H9 (cell line): ENCODE data around the gene KRT86. TPM values are rescaled to one million over a fixed set of nuclear protein-coding genes. Genes with fewer than 3 reads are reported as not detected.

ENCODE experiments used
- DNase-seq: peaks from one replicate; pipeline ENCODE4 v3.0.0-alpha.2; 2017
- H2AFZ ChIP-seq: one replicate; pipeline ENCODE4 v1.6.1; 2013; ENCODE audit warnings: mild to moderate bottlenecking, low read length, control low read depth, moderate library complexity
- H2AK5ac ChIP-seq: 2 replicates; pipeline ENCODE4 v1.6.1; 2013; ENCODE audit warnings: low read length, control low read depth, mixed read lengths; ENCODE audit not compliant: insufficient read length
- H2BK120ac ChIP-seq: one replicate; pipeline ENCODE4 v1.6.1; 2013; ENCODE audit warnings: low read depth, mild to moderate bottlenecking, low read length, control low read depth, inconsistent platforms; ENCODE audit not compliant: poor library complexity, severe bottlenecking
- H2BK12ac ChIP-seq: 2 replicates; pipeline ENCODE4 v1.6.1; 2013; ENCODE audit warnings: low read length, control low read depth, mixed read lengths, low read depth; ENCODE audit not compliant: insufficient read length
- H2BK15ac ChIP-seq: 2 replicates; pipeline ENCODE4 v1.6.1; 2013; ENCODE audit warnings: low read depth, low read length, control low read depth
- H2BK20ac ChIP-seq: one replicate; pipeline ENCODE4 v1.6.1; 2013; ENCODE audit warnings: low read depth, mild to moderate bottlenecking, low read length, control low read depth, inconsistent platforms; ENCODE audit not compliant: poor library complexity, severe bottlenecking
- H2BK5ac ChIP-seq: 2 replicates; pipeline ENCODE4 v1.6.1; 2013; ENCODE audit warnings: low read length, control low read depth, mixed read lengths; ENCODE audit not compliant: insufficient read length
- H3K14ac ChIP-seq: 2 replicates; pipeline ENCODE4 v1.6.1; 2013; ENCODE audit warnings: low read length, control low read depth; ENCODE audit not compliant: insufficient read depth
- H3K18ac ChIP-seq: 2 replicates; pipeline ENCODE4 v1.6.1; 2013; ENCODE audit warnings: low read depth, mild to moderate bottlenecking, mixed read lengths, low read length, control low read depth; ENCODE audit not compliant: insufficient read length
- H3K23ac ChIP-seq: 2 replicates; pipeline ENCODE4 v1.6.1; 2013; ENCODE audit warnings: low read length, control low read depth, mixed read lengths, low read depth; ENCODE audit not compliant: insufficient read length
- H3K23me2 ChIP-seq: 2 replicates; pipeline ENCODE4 v1.6.1; 2013; ENCODE audit warnings: low read depth, mild to moderate bottlenecking, mixed read lengths, low read length, control low read depth; ENCODE audit not compliant: insufficient read length, poor library complexity, severe bottlenecking
- H3K27ac ChIP-seq: 2 replicates; pipeline ENCODE4 v1.5.1; 2013; ENCODE audit warnings: low read length, control low read depth, mixed read lengths, low read depth; ENCODE audit not compliant: insufficient read length
- H3K27me3 ChIP-seq: 2 replicates; pipeline ENCODE4 v1.6.1; 2013; ENCODE audit warnings: low read length, control low read depth, inconsistent platforms; ENCODE audit not compliant: insufficient read depth
- H3K4ac ChIP-seq: 2 replicates; pipeline ENCODE4 v1.6.1; 2013; ENCODE audit warnings: low read depth, mild to moderate bottlenecking, control low read depth, inconsistent platforms, low read length, moderate library complexity
- H3K4me1 ChIP-seq: 2 replicates; pipeline ENCODE4 v1.6.1; 2013; ENCODE audit warnings: low read length, control low read depth, inconsistent platforms; ENCODE audit not compliant: insufficient read depth
- H3K4me2 ChIP-seq: 2 replicates; pipeline ENCODE4 v1.6.1; 2013; ENCODE audit warnings: low read length, control low read depth, mixed read lengths; ENCODE audit not compliant: insufficient read length, insufficient read depth
- H3K56ac ChIP-seq: 2 replicates; pipeline ENCODE4 v1.6.1; 2013; ENCODE audit warnings: low read depth, mild to moderate bottlenecking, mixed read lengths, low read length, control low read depth; ENCODE audit not compliant: insufficient read length
- H3K79me1 ChIP-seq: 2 replicates; pipeline ENCODE4 v1.6.1; 2013; ENCODE audit warnings: low read depth, mild to moderate bottlenecking, moderate library complexity, low read length, control low read depth, inconsistent platforms; ENCODE audit not compliant: insufficient read depth, poor library complexity, severe bottlenecking
- H3K79me2 ChIP-seq: 2 replicates; pipeline ENCODE4 v1.6.1; 2013; ENCODE audit warnings: low read length, control low read depth, inconsistent platforms; ENCODE audit not compliant: insufficient read depth
- H3K9ac ChIP-seq: 2 replicates; pipeline ENCODE4 v1.6.1; 2013; ENCODE audit warnings: low read length, control low read depth, mixed read lengths; ENCODE audit not compliant: insufficient read length; ENCODE audit errors: extremely low read depth
- H3K9me3 ChIP-seq: one replicate; pipeline ENCODE4 v1.6.1; 2013; ENCODE audit warnings: low read depth, low read length, inconsistent platforms; ENCODE audit not compliant: control insufficient read depth
- H3T11ph ChIP-seq: one replicate; pipeline ENCODE4 v1.6.1; 2013; ENCODE audit warnings: mild to moderate bottlenecking, low read length, control low read depth, inconsistent platforms
- H4K20me1 ChIP-seq: one replicate; pipeline ENCODE4 v1.6.1; 2013; ENCODE audit not compliant: control insufficient read depth, insufficient read length, insufficient read depth
- H4K5ac ChIP-seq: 2 replicates; pipeline ENCODE4 v1.6.1; 2013; ENCODE audit warnings: low read depth, mild to moderate bottlenecking, mixed read lengths, low read length, control low read depth; ENCODE audit not compliant: insufficient read length
- H4K8ac ChIP-seq: replicated peaks from 2 replicates; pipeline ENCODE4 v1.6.1; 2013; ENCODE audit warnings: low read length, control low read depth, mixed read lengths, low read depth; ENCODE audit not compliant: insufficient read length
- H4K91ac ChIP-seq: 2 replicates; pipeline ENCODE4 v1.6.1; 2013; ENCODE audit warnings: low read depth, mild to moderate bottlenecking, moderate library complexity, mixed read lengths, low read length, control low read depth; ENCODE audit not compliant: insufficient read length
- H3K27ac Mint-ChIP-seq, 3 experiments: 2 replicates in 2 of 3; 3 replicates in 1 of 3; pipeline ENCODE4 v1.8.0; 2020 to 2021; ENCODE audit warnings: mixed read lengths in 3 of 3, mild to moderate bottlenecking in 1 of 3, moderate library complexity in 1 of 3
- H3K27me3 Mint-ChIP-seq: 2 replicates; pipeline ENCODE4 v1.8.0; 2021; ENCODE audit warnings: low read depth, mild to moderate bottlenecking, moderate library complexity, mixed read lengths
- H3K36me3 Mint-ChIP-seq, 3 experiments: 2 replicates in 2 of 3; 3 replicates in 1 of 3; pipeline ENCODE4 v1.8.0; 2020 to 2021; ENCODE audit warnings: low read depth in 3 of 3, mixed read lengths in 3 of 3; ENCODE audit not compliant: insufficient read depth in 1 of 3
- H3K4me1 Mint-ChIP-seq, 2 experiments: 2 replicates each; pipeline ENCODE4 v1.8.0; 2020; ENCODE audit warnings: mixed read lengths in 2 of 2
- H3K4me3 Mint-ChIP-seq, 2 experiments: 2 replicates in 1 of 2; 3 replicates in 1 of 2; pipeline ENCODE4 v1.8.0; 2020 to 2021; ENCODE audit warnings: mild to moderate bottlenecking in 2 of 2, mixed read lengths in 2 of 2, moderate library complexity in 1 of 2
- H3K9me3 Mint-ChIP-seq, 2 experiments: 2 replicates in 1 of 2; 3 replicates in 1 of 2; pipeline ENCODE4 v1.8.0; 2020; ENCODE audit warnings: mild to moderate bottlenecking in 2 of 2, mixed read lengths in 2 of 2, moderate library complexity in 1 of 2
- WGBS: extraction: QIAGEN DNeasy Blood & Tissue Kit; methylation state at CpG from one replicate; pipeline ENCODE4 v1.1.7; 2013; ENCODE audit warnings: missing lambda C conversion rate, low lambda C conversion rate, mixed read lengths; ENCODE audit not compliant: insufficient read length; ENCODE audit errors: extremely low coverage; 5-methylcytosine and 5-hydroxymethylcytosine counted together
- total RNA-seq: library from RNA; stranded (reverse); gene quantifications from 2 replicates; pipeline ENCODE4 v1.2.1, GENCODE V29; 2021
- TF ChIP-seq, protein P1 (sequence below): fragments of 200-600 bp; sonication (generic); conservative IDR thresholded peaks from 3 replicates; pipeline ENCODE4 v1.8.0; 2021; ENCODE audit warnings: antibody characterized with exemption, mild to moderate bottlenecking

KRT86 gene
- total RNA-seq, 1 experiment from 2014 or later: not detected

DNA sequence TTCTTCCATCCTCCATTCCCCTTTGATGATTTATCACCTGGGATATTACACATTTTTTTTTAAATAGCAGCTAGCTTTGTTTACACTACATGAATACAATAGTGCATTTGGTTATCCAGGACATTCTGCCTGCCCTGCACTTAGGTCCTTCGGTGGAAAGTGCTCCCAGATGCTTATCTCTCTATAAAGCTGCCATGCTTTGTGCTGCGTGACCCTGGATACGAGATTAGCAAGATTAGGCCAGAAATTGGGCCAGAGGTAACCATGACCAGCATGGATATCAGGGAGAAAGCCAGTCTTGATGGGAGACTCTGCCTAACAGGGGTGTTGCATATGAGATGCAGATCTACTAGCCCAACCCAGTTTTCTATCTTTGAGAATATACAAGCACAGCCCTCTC is 58.9 kb downstream of the KRT86 start:
- Mint-ChIP-seq H3K9me3 (no peaks in the 10 kb centered on the region), H3K27me3 (peaks cover 1% of the 10 kb centered on the region; the same call in 1 of the 2 replicates), H3K36me3 (no peaks in the 10 kb centered on the region), H3K4me1 (peaks cover 9 to 10% of the 10 kb centered on the region in 2 experiments), H3K4me3 (no peak overlapping the region), H3K27ac (no peak overlapping the region)
- H3K18ac ChIP-seq: no peak overlapping the region
- H3K23me2 ChIP-seq: no peaks in the 10 kb centered on the region
- no peak overlapping the region for H2AK5ac ChIP-seq
- H4K91ac ChIP-seq: no peak overlapping the region
- no peak overlapping the region for H3K23ac ChIP-seq
- no peaks in the 10 kb centered on the region for H3K4me1 ChIP-seq
- H3K27me3 ChIP-seq: no peaks in the 10 kb centered on the region
- no peak overlapping the region for H3T11ph ChIP-seq
- H2BK120ac ChIP-seq: no peak overlapping the region
- no peak overlapping the region for H3K14ac ChIP-seq
- no peak overlapping the region for H2BK12ac ChIP-seq
- no peak overlapping the region for H3K4ac ChIP-seq
- H3K4me2 ChIP-seq: no peak overlapping the region
- no peaks in the 10 kb centered on the region for H3K9me3 ChIP-seq
- no peaks in the 10 kb centered on the region for H4K20me1 ChIP-seq
- H3K79me1 ChIP-seq: no peaks in the 10 kb centered on the region
- no peak for DNase-seq
- no peak overlapping the region for H2BK20ac ChIP-seq
- no peak overlapping the region for H3K27ac ChIP-seq
- H3K56ac ChIP-seq: no peak overlapping the region
- H3K79me2 ChIP-seq: no peaks in the 10 kb centered on the region
- TF ChIP-seq, protein P1, sequence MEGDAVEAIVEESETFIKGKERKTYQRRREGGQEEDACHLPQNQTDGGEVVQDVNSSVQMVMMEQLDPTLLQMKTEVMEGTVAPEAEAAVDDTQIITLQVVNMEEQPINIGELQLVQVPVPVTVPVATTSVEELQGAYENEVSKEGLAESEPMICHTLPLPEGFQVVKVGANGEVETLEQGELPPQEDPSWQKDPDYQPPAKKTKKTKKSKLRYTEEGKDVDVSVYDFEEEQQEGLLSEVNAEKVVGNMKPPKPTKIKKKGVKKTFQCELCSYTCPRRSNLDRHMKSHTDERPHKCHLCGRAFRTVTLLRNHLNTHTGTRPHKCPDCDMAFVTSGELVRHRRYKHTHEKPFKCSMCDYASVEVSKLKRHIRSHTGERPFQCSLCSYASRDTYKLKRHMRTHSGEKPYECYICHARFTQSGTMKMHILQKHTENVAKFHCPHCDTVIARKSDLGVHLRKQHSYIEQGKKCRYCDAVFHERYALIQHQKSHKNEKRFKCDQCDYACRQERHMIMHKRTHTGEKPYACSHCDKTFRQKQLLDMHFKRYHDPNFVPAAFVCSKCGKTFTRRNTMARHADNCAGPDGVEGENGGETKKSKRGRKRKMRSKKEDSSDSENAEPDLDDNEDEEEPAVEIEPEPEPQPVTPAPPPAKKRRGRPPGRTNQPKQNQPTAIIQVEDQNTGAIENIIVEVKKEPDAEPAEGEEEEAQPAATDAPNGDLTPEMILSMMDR: no peak
- no peak overlapping the region for H2AFZ ChIP-seq
- WGBS: no CpG with 5 or more reads among the region's 3 CpGs
- H2BK15ac ChIP-seq: no peak overlapping the region
- no peak overlapping the region for H2BK5ac ChIP-seq
- no peak overlapping the region for H4K8ac ChIP-seq
- no peak overlapping the region for H3K9ac ChIP-seq
- no peak overlapping the region for H4K5ac ChIP-seq
